ENCODE measurements around the gene HMGA1. TPM values are rescaled to one million over a fixed set of nuclear protein-coding genes. Genes with fewer than 3 reads are reported as not detected.

Gene HMGA1
- total and polyA plus RNA-seq, 2 of the 13 experiments (the other 11 are each of a cell fraction or from before 2014, with no cell fraction given) = 117 to 145 TPM

- H3K4me3 ChIP-seq (replicated peaks in 1 of 3; ENCODE audit: insufficient read depth in 1 of 3, low read depth in 2 of 3, low read length in 3 of 3) = peak overlapping the region; percentile 60 to 76 (median 72)
- WGBS (ENCODE audit: low lambda C conversion rate) = 3% methylated on average over 41 of the region's 55 CpGs
- peaks cover 38% of the 10 kb centered on the region for H3K4me1 ChIP-seq (ENCODE audit: insufficient read depth, low read length)
- CTCF ChIA-PET (ENCODE audit: low intra/inter-chr PET ratio, low total read pairs) = no interaction called here
- DNase-seq (ENCODE audit: low spot score) (peak; percentile 81), ATAC-seq (peak; percentile 91), FAIRE-seq (no peak)
- peak overlapping the region; percentile 99 for H3K4me2 ChIP-seq (ENCODE audit: low read depth, low read length)
- H4K20me1 ChIP-seq (ENCODE audit: insufficient read depth, low read length) = no peaks in the 10 kb centered on the region
- peaks cover 3 to 25% of the 10 kb centered on the region in 2 experiments; a peak in 2 of 5 replicates for H3K27me3 ChIP-seq (ENCODE audit: control insufficient read depth in 1 of 2, insufficient read depth in 2 of 2, low read length in 2 of 2)
- peak overlapping the region; percentile 52 for H2AFZ ChIP-seq (ENCODE audit: low read length)
- in situ Hi-C loops (cut with HindIII; ENCODE audit: extremely low pct_ligation_motif_present, low pct_unique_long_range_greater_than_20kb) (no loop called here), intact Hi-C loops (cut with micrococcal nuclease; ENCODE audit: unreplicated experiment) (no loop called here)
- H3K9me3 ChIP-seq (ENCODE audit: low read length) = no peaks in the 10 kb centered on the region
- H3K36me3 ChIP-seq (replicated peaks in 1 of 2; ENCODE audit: control insufficient read depth in 1 of 2, insufficient read depth in 2 of 2, low read length in 2 of 2) = no peaks in the 10 kb centered on the region
- peak overlapping the region; percentile 76 for H3K9ac ChIP-seq (ENCODE audit: insufficient read depth, low read depth, low read length)
- peak overlapping the region; percentile 38 for H3K27ac ChIP-seq (ENCODE audit: extremely low read length, insufficient read depth, low read length)
- TSS peak; percentile 94 for BruUV-seq (replicated peaks)
- POLR2A ChIA-PET = interaction anchor here (0.6 to 2.0 kb wide), 12 partner anchors 12 to 533 kb away, joined by 3 to 24 read pairs (median 6); partner anchors contain the start of genes HMGA1, RPS10, SMIM29 and SNRPC
- H3K79me2 ChIP-seq (ENCODE audit: insufficient read depth, low read length) = no peaks in the 10 kb centered on the region
- TF ChIP-seq, protein P1, sequence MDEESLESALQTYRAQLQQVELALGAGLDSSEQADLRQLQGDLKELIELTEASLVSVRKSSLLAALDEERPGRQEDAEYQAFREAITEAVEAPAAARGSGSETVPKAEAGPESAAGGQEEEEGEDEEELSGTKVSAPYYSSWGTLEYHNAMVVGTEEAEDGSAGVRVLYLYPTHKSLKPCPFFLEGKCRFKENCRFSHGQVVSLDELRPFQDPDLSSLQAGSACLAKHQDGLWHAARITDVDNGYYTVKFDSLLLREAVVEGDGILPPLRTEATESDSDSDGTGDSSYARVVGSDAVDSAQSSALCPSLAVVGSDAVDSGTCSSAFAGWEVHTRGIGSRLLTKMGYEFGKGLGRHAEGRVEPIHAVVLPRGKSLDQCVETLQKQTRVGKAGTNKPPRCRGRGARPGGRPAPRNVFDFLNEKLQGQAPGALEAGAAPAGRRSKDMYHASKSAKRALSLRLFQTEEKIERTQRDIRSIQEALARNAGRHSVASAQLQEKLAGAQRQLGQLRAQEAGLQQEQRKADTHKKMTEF (CRISPR knock-in tag; IDR thresholded peaks at IDR 0.05) = peak; percentile 58
- TF ChIP-seq ZNF619 (CRISPR knock-in tag; IDR thresholded peaks at IDR 0.05) (no peak), GTF3A (CRISPR knock-in tag; conservative IDR thresholded peaks at IDR 0.05) (no peak), SNAI1 (CRISPR knock-in tag; IDR thresholded peaks at IDR 0.05; ENCODE audit: borderline replicate concordance) (no peak), ZBTB42 (CRISPR knock-in tag; IDR thresholded peaks at IDR 0.05) (no peak), ZNF44 (CRISPR knock-in tag; IDR thresholded peaks at IDR 0.05) (no peak; the same call in 1 of the 2 replicates), BORCS8-MEF2B (CRISPR knock-in tag; IDR thresholded peaks at IDR 0.05) (no peak), THAP7 (CRISPR knock-in tag; IDR thresholded peaks at IDR 0.05) (0 out of 2 replicates have a peak, but pooled peaks have one; percentile 25), RARG (CRISPR knock-in tag; IDR thresholded peaks at IDR 0.05; ENCODE audit: low read depth) (no peak), CENPT (CRISPR knock-in tag; IDR thresholded peaks at IDR 0.05; ENCODE audit: low read depth) (no peak), ATF7-NPFF (CRISPR knock-in tag; IDR thresholded peaks at IDR 0.05; ENCODE audit: low read depth) (0 out of 2 replicates have a peak, but pooled peaks have one; percentile 50), HOXA9 (CRISPR knock-in tag; IDR thresholded peaks at IDR 0.05; ENCODE audit: borderline replicate concordance) (0 out of 2 replicates have a peak, but pooled peaks have one; percentile 66), ZNF766 (CRISPR knock-in tag; IDR thresholded peaks at IDR 0.05; ENCODE audit: borderline replicate concordance) (no peak), ZNF792 (CRISPR knock-in tag; IDR thresholded peaks at IDR 0.05) (no peak; the same call in 1 of the 2 replicates), TEAD2 (CRISPR knock-in tag; IDR thresholded peaks at IDR 0.05) (no peak), MEIS2 (CRISPR knock-in tag; IDR thresholded peaks at IDR 0.05) (peak; percentile 58), ZNF703 (CRISPR knock-in tag; IDR thresholded peaks at IDR 0.05; ENCODE audit: borderline replicate concordance) (no peak)
- TF ChIP-seq, protein P2, sequence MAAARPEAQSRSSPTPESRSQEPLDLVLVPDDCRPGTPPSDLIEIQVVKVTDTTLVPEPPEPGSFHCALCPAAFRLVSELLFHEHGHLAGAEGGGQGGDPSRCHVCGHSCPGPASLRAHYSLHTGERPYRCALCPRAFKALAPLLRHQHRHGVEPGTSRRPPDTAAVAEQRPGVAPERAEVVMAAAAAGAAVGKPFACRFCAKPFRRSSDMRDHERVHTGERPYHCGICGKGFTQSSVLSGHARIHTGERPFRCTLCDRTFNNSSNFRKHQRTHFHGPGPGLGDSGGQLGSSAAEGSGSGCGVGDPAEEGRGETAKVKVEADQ (CRISPR knock-in tag; IDR thresholded peaks at IDR 0.05; ENCODE audit: borderline replicate concordance) = peak; percentile 70; the same call in 1 of the 2 replicates
- TF ChIP-seq, protein P3, sequence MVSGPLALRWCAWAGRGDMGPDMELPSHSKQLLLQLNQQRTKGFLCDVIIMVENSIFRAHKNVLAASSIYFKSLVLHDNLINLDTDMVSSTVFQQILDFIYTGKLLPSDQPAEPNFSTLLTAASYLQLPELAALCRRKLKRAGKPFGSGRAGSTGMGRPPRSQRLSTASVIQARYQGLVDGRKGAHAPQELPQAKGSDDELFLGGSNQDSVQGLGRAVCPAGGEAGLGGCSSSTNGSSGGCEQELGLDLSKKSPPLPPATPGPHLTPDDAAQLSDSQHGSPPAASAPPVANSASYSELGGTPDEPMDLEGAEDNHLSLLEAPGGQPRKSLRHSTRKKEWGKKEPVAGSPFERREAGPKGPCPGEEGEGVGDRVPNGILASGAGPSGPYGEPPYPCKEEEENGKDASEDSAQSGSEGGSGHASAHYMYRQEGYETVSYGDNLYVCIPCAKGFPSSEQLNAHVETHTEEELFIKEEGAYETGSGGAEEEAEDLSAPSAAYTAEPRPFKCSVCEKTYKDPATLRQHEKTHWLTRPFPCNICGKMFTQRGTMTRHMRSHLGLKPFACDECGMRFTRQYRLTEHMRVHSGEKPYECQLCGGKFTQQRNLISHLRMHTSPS (CRISPR knock-in tag; IDR thresholded peaks at IDR 0.05; ENCODE audit: low read depth) = no peak; the same call in 1 of the 2 replicates
Observed at GRCh38 chr6:34223956-34224940, 12.4 kb upstream of the HMGA1 start.

Data from HepG2 (cell line).